A673 (cell line): ENCODE data around the gene SPRED1.

Experiments used
- EZH2 ChIP-seq: fragments of 200-600 bp; sonication (generic); IDR thresholded peaks from 2 replicates; pipeline ENCODE4 v1.6.1; 2017; ENCODE audit warnings: borderline replicate concordance, low read depth, mild to moderate bottlenecking, mixed read lengths, antibody characterized with exemption, low read length; ENCODE audit not compliant: poor library complexity, severe bottlenecking
- TF ChIP-seq, protein P1 (sequence below): fragments of 300-800, 200-600 bp; sonication (generic); conservative IDR thresholded peaks from 2 replicates; pipeline ENCODE4 v1.5.1; 2017; ENCODE audit warnings: low read depth, mild to moderate bottlenecking, antibody characterized with exemption, low read length, moderate library complexity, mixed read lengths

DNA sequence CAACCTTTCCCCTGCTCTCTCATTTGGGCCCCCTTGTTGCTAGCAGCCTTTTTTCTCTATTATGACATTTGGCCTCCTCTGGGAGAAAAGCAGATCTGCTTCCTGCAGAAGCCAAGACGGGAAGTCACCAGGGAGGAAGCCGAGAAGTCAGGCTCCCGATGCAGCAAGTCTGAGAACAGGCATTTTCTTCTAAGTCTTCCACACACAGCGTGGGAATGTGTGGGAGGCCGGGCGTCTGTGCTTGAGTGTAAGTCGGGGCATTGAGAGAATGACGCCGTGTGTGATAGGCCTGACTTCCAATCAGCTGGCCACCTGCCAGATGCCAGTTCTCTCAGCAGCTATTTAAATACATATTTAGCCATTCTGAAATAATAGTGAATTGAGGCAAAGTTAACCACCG, 125.5 kb downstream of the SPRED1 start:
- TF ChIP-seq EZH2, result no peak
- TF ChIP-seq, protein P1, sequence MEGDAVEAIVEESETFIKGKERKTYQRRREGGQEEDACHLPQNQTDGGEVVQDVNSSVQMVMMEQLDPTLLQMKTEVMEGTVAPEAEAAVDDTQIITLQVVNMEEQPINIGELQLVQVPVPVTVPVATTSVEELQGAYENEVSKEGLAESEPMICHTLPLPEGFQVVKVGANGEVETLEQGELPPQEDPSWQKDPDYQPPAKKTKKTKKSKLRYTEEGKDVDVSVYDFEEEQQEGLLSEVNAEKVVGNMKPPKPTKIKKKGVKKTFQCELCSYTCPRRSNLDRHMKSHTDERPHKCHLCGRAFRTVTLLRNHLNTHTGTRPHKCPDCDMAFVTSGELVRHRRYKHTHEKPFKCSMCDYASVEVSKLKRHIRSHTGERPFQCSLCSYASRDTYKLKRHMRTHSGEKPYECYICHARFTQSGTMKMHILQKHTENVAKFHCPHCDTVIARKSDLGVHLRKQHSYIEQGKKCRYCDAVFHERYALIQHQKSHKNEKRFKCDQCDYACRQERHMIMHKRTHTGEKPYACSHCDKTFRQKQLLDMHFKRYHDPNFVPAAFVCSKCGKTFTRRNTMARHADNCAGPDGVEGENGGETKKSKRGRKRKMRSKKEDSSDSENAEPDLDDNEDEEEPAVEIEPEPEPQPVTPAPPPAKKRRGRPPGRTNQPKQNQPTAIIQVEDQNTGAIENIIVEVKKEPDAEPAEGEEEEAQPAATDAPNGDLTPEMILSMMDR, result no peak
